NCI-H2171 (cell line): ENCODE data around the gene NKX1-1.
"Not testable (repeated sequence)": the region's sequence is repeated elsewhere in the genome, so short reads cannot be mapped to it uniquely, and the experiment has no call there.

Experiments used
- DNase-seq: peaks from one replicate; lab custom pipeline; 2025; lab: John Stamatoyannopoulos, UW

NKX1-1 gene

GRCh38 chr4:1406394-1406980 lies at the start of gene NKX1-1:
Gene NKX1-1, minus strand, starts transcription at chr4:1406442. Its CDS starts 0 bp downstream, at chr4:1406442.
- no peak for DNase-seq

GRCh38 chr4:1453731-1454130 lies 47.5 kb upstream of the NKX1-1 start:
- no peak for DNase-seq

- no peak for DNase-seq
These were observed 46.3 kb upstream of the NKX1-1 start for GRCh38 chr4:1452431-1453051.

- DNase-seq = no peak
These were observed 45.5 kb upstream of the NKX1-1 start for GRCh38 chr4:1451752-1452122.

GRCh38 chr4:1451106-1451751 lies 45.0 kb upstream of the NKX1-1 start:
- no peak for DNase-seq

- no peak for DNase-seq
These were observed 43.8 kb upstream of the NKX1-1 start for GRCh38 chr4:1449833-1450741.

GRCh38 chr4:1449475-1449832 lies 43.2 kb upstream of the NKX1-1 start:
- DNase-seq = no peak

- no peak for DNase-seq
These were observed 42.6 kb upstream of the NKX1-1 start for GRCh38 chr4:1448589-1449420.

GRCh38 chr4:1447676-1448588 lies 41.7 kb upstream of the NKX1-1 start:
- DNase-seq = no peak

- no peak for DNase-seq
These were observed 40.5 kb upstream of the NKX1-1 start for GRCh38 chr4:1446502-1447386.

GRCh38 chr4:1445716-1446445 lies 39.6 kb upstream of the NKX1-1 start:
- DNase-seq = no peak

GRCh38 chr4:1443688-1444172 lies 37.5 kb upstream of the NKX1-1 start:
- not testable (repeated sequence) for DNase-seq

GRCh38 chr4:1427010-1427409 lies 20.8 kb upstream of the NKX1-1 start:
- DNase-seq = no peak

GRCh38 chr4:1421657-1422056 lies 15.4 kb upstream of the NKX1-1 start:
- DNase-seq = no peak

- no peak for DNase-seq
These were observed 13.5 kb upstream of the NKX1-1 start for GRCh38 chr4:1419708-1420107.

GRCh38 chr4:1418494-1419285 lies 12.4 kb upstream of the NKX1-1 start:
- no peak for DNase-seq

- DNase-seq = no peak
These were observed 11.5 kb upstream of the NKX1-1 start for GRCh38 chr4:1417522-1418390.
